RWPE1 (cell line): ENCODE measurements around the gene FNIP2.

Experiments
- CTCF ChIA-PET: fragments of 350-600 bp; sonication (Branson Sonifier 250); formaldehyde crosslinking; extraction: SDS; loops from one replicate; lab custom pipeline; 2021; lab: Yijun Ruan, JAX
- POLR2A ChIA-PET: fragments of 400-600 bp; formaldehyde crosslinking; extraction: SDS; loops from one replicate; lab custom pipeline; 2020; ENCODE audit warnings: antibody characterized with exemption; ENCODE audit not compliant: low non-redundant PET; lab: Yijun Ruan, JAX
- DNase-seq: peaks from one replicate; pipeline ENCODE4 v3.0.0; 2012; ENCODE audit warnings: low spot score
- H3K27ac ChIP-seq: fragments of 450-650 bp; 2 replicates; pipeline ENCODE4 v1.5.1; 2017
- CTCF ChIP-seq: fragments of 450-650 bp; conservative IDR thresholded peaks from 2 replicates; pipeline ENCODE4 v1.5.1; 2017; ENCODE audit warnings: low read depth, mild to moderate bottlenecking

FNIP2 gene

GRCh38 chr4:158814207-158814606 is 45.4 kb downstream of the FNIP2 start:
- H3K27ac ChIP-seq, result no peak overlapping the region
- DNase-seq, result no peak
- no peak for TF ChIP-seq CTCF
- ChIA-PET CTCF (interaction anchor here (0.5 kb wide), 1 partner anchor 294 kb away, joined by 6 read pairs; no protein-coding TSS in a partner anchor), POLR2A (no interaction called here)

GRCh38 chr4:158814636-158815330 is 46.0 kb downstream of the FNIP2 start:
- H3K27ac ChIP-seq, result no peak overlapping the region
- no peak for TF ChIP-seq CTCF
- POLR2A ChIA-PET, result no interaction called here
- no peak for DNase-seq
- CTCF ChIA-PET, result interaction anchor here (0.5 to 1.2 kb wide), 2 partner anchors 84 to 293 kb away, joined by 3 to 6 read pairs; no protein-coding TSS in a partner anchor

GRCh38 chr4:158816955-158817354 is 48.1 kb downstream of the FNIP2 start:
- POLR2A ChIA-PET, result no interaction called here
- TF ChIP-seq CTCF, result no peak
- CTCF ChIA-PET, result interaction anchor here (0.5 kb wide), 1 partner anchor 15 kb away, joined by 3 read pairs; no protein-coding TSS in a partner anchor
- no peak overlapping the region for H3K27ac ChIP-seq
- no peak for DNase-seq

- CTCF ChIA-PET, result no interaction called here
Observed at GRCh38 chr4:158817562-158818296, 48.9 kb downstream of the FNIP2 start.

GRCh38 chr4:158818560-158819140 is 49.8 kb downstream of the FNIP2 start:
- CTCF ChIA-PET, result interaction anchor here (0.5 kb wide), 1 partner anchor 84 kb away, joined by 4 read pairs; no protein-coding TSS in a partner anchor
- H3K27ac ChIP-seq, result no peak overlapping the region
- DNase-seq, result no peak
- no peak for TF ChIP-seq CTCF
- POLR2A ChIA-PET, result no interaction called here

More at GRCh38 chr4:158817562-158818296, 48.9 kb downstream of the FNIP2 start:
- no peak for TF ChIP-seq CTCF
- POLR2A ChIA-PET, result no interaction called here
- H3K27ac ChIP-seq, result no peak overlapping the region
- no peak for DNase-seq
